Endothelial cell of umbilical vein (primary cell): ENCODE measurements around the gene CLTB. TPM values are rescaled to one million over a fixed set of nuclear protein-coding genes. Genes with fewer than 3 reads are reported as not detected.
A peak's percentile ranks its signal among the peaks of the same experiment; 100 is the strongest.

ENCODE experiments used
- BruUV-seq: library from RNA; stranded (reverse); fragments of 400-500 nt; replicated peaks from 2 replicates; lab custom pipeline; 2021; lab: Mats Ljungman, UMichigan
- CTCF ChIA-PET: fragments of 300-600, 350-600 bp; sonication (Branson Sonifier 250); formaldehyde crosslinking; loops from one replicate; lab custom pipeline; 2021; ENCODE audit warnings: antibody characterized with exemption, inconsistent platforms; lab: Charles Lee
- POLR2A ChIA-PET: fragments of 300-600, 350-600 bp; sonication (Branson Sonifier 250); formaldehyde crosslinking; loops from one replicate; lab custom pipeline; 2021; ENCODE audit warnings: antibody characterized with exemption, inconsistent platforms; lab: Charles Lee
- DNase-seq: peaks from one replicate; pipeline ENCODE4 v3.0.0-alpha.2; 2011; ENCODE audit warnings: low read depth, low spot score
- FAIRE-seq: peaks from 2 replicates; lab custom pipeline; 2011; peaks lifted over from hg19 to GRCh38; lab: Jason Lieb, UNC
- H2AFZ ChIP-seq: 2 replicates; pipeline ENCODE4 v1.6.0; 2012; ENCODE audit warnings: low read depth, low read length, control low read depth, inconsistent platforms
- H3K27ac ChIP-seq: 2 replicates; pipeline ENCODE4 v1.5.1; 2011; ENCODE audit warnings: low read depth, mild to moderate bottlenecking, control low read depth, low read length, moderate library complexity; ENCODE audit not compliant: insufficient read depth
- H3K27me3 ChIP-seq, 2 experiments: 2 replicates each; pipeline versions ENCODE4 v1.6.0 to v1.6.1; 2011; ENCODE audit warnings: low read length in 2 of 2, mixed read lengths in 1 of 2; ENCODE audit not compliant: control insufficient read depth in 2 of 2, insufficient read depth in 2 of 2
- H3K36me3 ChIP-seq, 2 experiments: 2 replicates in 1 of 2; 3 replicates in 1 of 2; pipeline ENCODE4 v1.5.1; 2011; ENCODE audit warnings: low read length in 2 of 2, mild to moderate bottlenecking in 1 of 2, moderate library complexity in 1 of 2; ENCODE audit not compliant: control insufficient read depth in 2 of 2, insufficient read depth in 2 of 2; ENCODE audit errors: extremely low read depth in 1 of 2
- H3K4me1 ChIP-seq: 3 replicates; pipeline ENCODE4 v1.5.1; 2011; ENCODE audit warnings: mild to moderate bottlenecking, low read length; ENCODE audit not compliant: control insufficient read depth, insufficient read depth; ENCODE audit errors: extremely low read depth
- H3K4me2 ChIP-seq: 2 replicates; pipeline ENCODE4 v1.6.1; 2011; ENCODE audit warnings: low read length, control low read depth, mixed read lengths; ENCODE audit not compliant: insufficient read depth
- H3K4me3 ChIP-seq, 3 experiments: fragments of 200-600 bp in 1 of 3; sonication (generic), shearing (Covaris generic) in 1 of 3; replicated peaks in 1 of 3; 2 replicates each; pipeline ENCODE4 v1.5.1; 2011 to 2016; ENCODE audit warnings: control low read depth in 3 of 3, low read length in 3 of 3, mild to moderate bottlenecking in 2 of 3, inconsistent platforms in 1 of 3, low read depth in 1 of 3, moderate library complexity in 1 of 3; ENCODE audit not compliant: insufficient read depth in 1 of 3
- H3K79me2 ChIP-seq: 2 replicates; pipeline ENCODE4 v1.6.0; 2012; ENCODE audit warnings: low read length, inconsistent platforms; ENCODE audit not compliant: control insufficient read depth, insufficient read depth
- H3K9ac ChIP-seq: replicated peaks from 2 replicates; pipeline ENCODE3; 2011; ENCODE audit warnings: low read length, control low read depth; ENCODE audit not compliant: insufficient read depth; ENCODE audit errors: extremely low read depth
- H3K9me1 ChIP-seq: replicated peaks from 3 replicates; pipeline ENCODE4 v1.6.0; 2011; ENCODE audit warnings: mild to moderate bottlenecking, low read length; ENCODE audit not compliant: control insufficient read depth, insufficient read depth; ENCODE audit errors: extremely low read depth
- H3K9me3 ChIP-seq: replicated peaks from 2 replicates; pipeline ENCODE4 v1.5.1; 2012; ENCODE audit warnings: low read length, inconsistent platforms; ENCODE audit not compliant: control insufficient read depth, insufficient read depth
- H4K20me1 ChIP-seq: replicated peaks from 2 replicates; pipeline ENCODE3; 2011; ENCODE audit warnings: mild to moderate bottlenecking, low read length; ENCODE audit not compliant: control insufficient read depth, insufficient read depth; ENCODE audit errors: extremely low read depth
- EZH2 ChIP-seq: IDR thresholded peaks from 2 replicates; pipeline ENCODE4 v1.6.1; 2012; ENCODE audit warnings: borderline replicate concordance, low read depth, mild to moderate bottlenecking, moderate library complexity, low read length, inconsistent platforms; ENCODE audit not compliant: severe bottlenecking
- FOS ChIP-seq: IDR thresholded peaks from 2 replicates; pipeline ENCODE4 v1.6.1; 2011; ENCODE audit warnings: mild to moderate bottlenecking, low read length, moderate library complexity, borderline replicate concordance; ENCODE audit not compliant: insufficient read depth
- GATA2 ChIP-seq: IDR thresholded peaks from 2 replicates; pipeline ENCODE4 v1.7.0; 2011; ENCODE audit warnings: low read depth, mild to moderate bottlenecking, moderate library complexity, mixed read lengths, low read length; ENCODE audit not compliant: insufficient read length, insufficient read depth
- JUN ChIP-seq: IDR thresholded peaks from 2 replicates; pipeline ENCODE4 v1.6.1; 2011; ENCODE audit warnings: borderline replicate concordance, low read depth; ENCODE audit not compliant: insufficient read length, insufficient read depth
- MAX ChIP-seq: IDR thresholded peaks from 2 replicates; pipeline ENCODE4 v1.6.1; 2011; ENCODE audit not compliant: insufficient read depth, insufficient read length
- MYC ChIP-seq: IDR thresholded peaks from one replicate; pipeline ENCODE4 v1.6.1; 2011; ENCODE audit warnings: mild to moderate bottlenecking, low read depth, low read length
- POLR2A ChIP-seq: IDR thresholded peaks from 2 replicates; pipeline ENCODE4 v1.6.1; 2012; ENCODE audit warnings: low read depth, mild to moderate bottlenecking, control low read depth, low read length
- POLR2AphosphoS5 ChIP-seq: IDR thresholded peaks from 2 replicates; pipeline ENCODE4 v1.6.1; 2012; ENCODE audit warnings: low read depth, mild to moderate bottlenecking, control low read depth, low read length, moderate library complexity; ENCODE audit not compliant: insufficient read depth
- dilution Hi-C: fragments of 300-500 bp; cut with MboI; formaldehyde crosslinking; loops from one replicate; pipeline ENCODE4 v1.15.0; 2019; ENCODE audit warnings: low sequenced_read_pairs; ENCODE audit not compliant: extremely low pct_ligation_motif_present
- intact Hi-C: fragments of 100-400 bp; cut with micrococcal nuclease; formaldehyde crosslinking; loops from one replicate; pipeline ENCODE4 v1.10.0; 2022
- polyA plus RNA-seq, 4 experiments: library from polyadenylated mRNA; depleted of rRNA in 3 of 4; stranded (reverse) in 3 of 4; unstranded in 1 of 4; fragments of >200 nt; gene quantifications; 2 replicates each; pipeline versions ENCODE4 v1.2.1 to v1.2.3, GENCODE V29; 2011 to 2012; ENCODE audit warnings: missing spikeins in 1 of 4
- total RNA-seq: library from RNA; stranded (reverse); gene quantifications from 2 replicates; pipeline ENCODE4 v1.2.3, GENCODE V29; 2021
- TF ChIP-seq, protein P1 (sequence below), 2 donors: IDR thresholded peaks; 1 replicate in 1 of 2; 2 replicates in 1 of 2; pipeline ENCODE4 v1.5.1; 2011; ENCODE audit warnings: low read length in 2 of 2, mild to moderate bottlenecking in 2 of 2, moderate library complexity in 2 of 2, control low read depth in 1 of 2, inconsistent platforms in 1 of 2, low read depth in 1 of 2; ENCODE audit not compliant: insufficient read depth in 1 of 2; ENCODE audit errors: extremely low read depth in 1 of 2

The CLTB gene
- total and polyA plus RNA-seq, 2 donors (not counting 3 experiments of a cell fraction or from before 2014, with no cell fraction given): 73.2 to 111 TPM

DNA sequence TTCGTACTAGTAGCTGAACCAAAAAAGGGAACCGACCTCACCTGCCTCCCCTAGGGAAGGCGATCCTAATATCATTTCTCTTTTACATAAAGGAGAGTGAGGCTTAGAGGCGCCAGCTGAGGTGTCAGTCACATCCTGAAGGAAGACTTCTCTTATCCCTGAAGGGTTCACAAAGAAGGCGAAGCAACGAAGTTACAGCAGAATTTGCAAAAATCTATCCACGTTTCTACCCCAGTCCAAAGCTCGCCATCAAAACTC, 54.2 kb downstream of the CLTB start:
- no TSS peak for BruUV-seq
- Histone ChIP-seq H3K4me3 (peak overlapping the region in 2 of 3 experiments; percentile 83 to 92), H3K4me2 (peak overlapping the region; percentile 75), H2AFZ (peak overlapping the region; percentile 93), H3K9me1 (no peaks in the 10 kb centered on the region), H3K36me3 (peaks cover 0 to 3% of the 10 kb centered on the region in 2 experiments), H3K27ac (no peak overlapping the region), H3K9me3 (no peaks in the 10 kb centered on the region), H3K79me2 (peaks cover 31% of the 10 kb centered on the region), H3K4me1 (peaks cover 13% of the 10 kb centered on the region), H3K27me3 (no peaks in the 10 kb centered on the region), H3K9ac (no peak overlapping the region), H4K20me1 (no peaks in the 10 kb centered on the region)
- dilution Hi-C loops (no loop called here), intact Hi-C loops (loop anchor here (10.0 kb wide), 1 partner anchor 127 kb away; the partner anchor contains the start of gene SIMC1)
- no peak for FAIRE-seq
- POLR2A ChIA-PET: interaction anchor here (0.8 kb wide), 1 partner anchor 176 kb away, joined by 4 read pairs; the partner anchor contains the start of gene RNF44
- CTCF ChIA-PET: interaction anchor here (1.4 to 2.9 kb wide), 2 partner anchors 298 to 632 kb away, joined by 4 to 12 read pairs; no protein-coding TSS in a partner anchor
- no peak for DNase-seq
- TF ChIP-seq FOS: no peak
- TF ChIP-seq, protein P1, sequence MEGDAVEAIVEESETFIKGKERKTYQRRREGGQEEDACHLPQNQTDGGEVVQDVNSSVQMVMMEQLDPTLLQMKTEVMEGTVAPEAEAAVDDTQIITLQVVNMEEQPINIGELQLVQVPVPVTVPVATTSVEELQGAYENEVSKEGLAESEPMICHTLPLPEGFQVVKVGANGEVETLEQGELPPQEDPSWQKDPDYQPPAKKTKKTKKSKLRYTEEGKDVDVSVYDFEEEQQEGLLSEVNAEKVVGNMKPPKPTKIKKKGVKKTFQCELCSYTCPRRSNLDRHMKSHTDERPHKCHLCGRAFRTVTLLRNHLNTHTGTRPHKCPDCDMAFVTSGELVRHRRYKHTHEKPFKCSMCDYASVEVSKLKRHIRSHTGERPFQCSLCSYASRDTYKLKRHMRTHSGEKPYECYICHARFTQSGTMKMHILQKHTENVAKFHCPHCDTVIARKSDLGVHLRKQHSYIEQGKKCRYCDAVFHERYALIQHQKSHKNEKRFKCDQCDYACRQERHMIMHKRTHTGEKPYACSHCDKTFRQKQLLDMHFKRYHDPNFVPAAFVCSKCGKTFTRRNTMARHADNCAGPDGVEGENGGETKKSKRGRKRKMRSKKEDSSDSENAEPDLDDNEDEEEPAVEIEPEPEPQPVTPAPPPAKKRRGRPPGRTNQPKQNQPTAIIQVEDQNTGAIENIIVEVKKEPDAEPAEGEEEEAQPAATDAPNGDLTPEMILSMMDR (IDR thresholded peaks at IDR 0.05; ENCODE audit: extremely low read depth in 1 of 2, insufficient read depth in 1 of 2, low read depth in 1 of 2, low read length in 2 of 2): no peak
- TF ChIP-seq JUN: no peak
- no peak for TF ChIP-seq POLR2A
- TF ChIP-seq EZH2: no peak
- no peak for TF ChIP-seq MYC
- TF ChIP-seq GATA2: no peak
- no peak for TF ChIP-seq POLR2AphosphoS5
- no peak for TF ChIP-seq MAX
